ENCODE data around the gene DIPK1C.

GRCh38 chr18:74397572-74397971 lies 59.5 kb downstream of the DIPK1C start:
- TF ChIP-seq CTCF (optimal IDR thresholded peaks at IDR 0.05 in 1 of 3, IDR thresholded peaks at IDR 0.05 in 1 of 3, conservative IDR thresholded peaks at IDR 0.05 in 1 of 3; ENCODE audit: extremely low read depth in 1 of 3, insufficient read depth in 2 of 3, low read length in 3 of 3) (no peak), EZH2 (IDR thresholded peaks at IDR 0.05; ENCODE audit: low read length) (no peak)

Measured in keratinocyte (primary cell).